ENCODE measurements around the gene IFNAR1. TPM values are rescaled to one million over a fixed set of nuclear protein-coding genes. Genes with fewer than 3 reads are reported as not detected.

Gene IFNAR1
- total and polyA plus RNA-seq, 9 of the 15 experiments (the other 6 are each of a cell fraction or from before 2014, with no cell fraction given) = 8.6 to 31.8 (median 14.8) TPM

GRCh38 chr21:33403786-33404585 lies 79.2 kb downstream of the IFNAR1 start (continued):
- TF ChIP-seq REST (IDR thresholded peaks at IDR 0.05; ENCODE audit: borderline replicate concordance) (no peak), REST (CRISPR knock-in tag; IDR thresholded peaks at IDR 0.05; ENCODE audit: low read depth) (no peak), ZKSCAN3 (CRISPR knock-in tag; IDR thresholded peaks at IDR 0.05) (no peak), NFIC (IDR thresholded peaks at IDR 0.05) (0 out of 2 replicates have a peak, but pooled peaks have one; percentile 5), MAZ (CRISPR knock-in tag; conservative IDR thresholded peaks at IDR 0.05 in 1 of 2, IDR thresholded peaks at IDR 0.05 in 1 of 2) (peak; percentile 48 to 55; a peak in 2 of 4 replicates), MXD1 (CRISPR knock-in tag; IDR thresholded peaks at IDR 0.05; ENCODE audit: borderline replicate concordance, poor library complexity, severe bottlenecking) (no peak), HDAC2 (IDR thresholded peaks at IDR 0.05) (peak; percentile 56; the same call in 1 of the 2 replicates), SMAD4 (CRISPR knock-in tag; conservative IDR thresholded peaks at IDR 0.05) (0 out of 2 replicates have a peak, but pooled peaks have one; percentile 33), PHF8 (IDR thresholded peaks at IDR 0.05; ENCODE audit: borderline replicate concordance, low read length) (peak; percentile 52), ZNF431 (CRISPR knock-in tag; IDR thresholded peaks at IDR 0.05) (0 out of 2 replicates have a peak, but pooled peaks have one; percentile 28), YY1 (IDR thresholded peaks at IDR 0.05; ENCODE audit: borderline replicate concordance in 1 of 3, control insufficient read depth in 1 of 3, extremely low read depth in 1 of 3, insufficient read depth in 3 of 3, insufficient read length in 1 of 3, insufficient replicate concordance in 2 of 3, low read depth in 1 of 3, low read length in 2 of 3) (no peak), POLR2A (conservative IDR thresholded peaks at IDR 0.05) (peak; percentile 64), RFX5 (IDR thresholded peaks at IDR 0.05; ENCODE audit: low read depth, low read length) (no peak)
- TF ChIP-seq, protein P1, sequence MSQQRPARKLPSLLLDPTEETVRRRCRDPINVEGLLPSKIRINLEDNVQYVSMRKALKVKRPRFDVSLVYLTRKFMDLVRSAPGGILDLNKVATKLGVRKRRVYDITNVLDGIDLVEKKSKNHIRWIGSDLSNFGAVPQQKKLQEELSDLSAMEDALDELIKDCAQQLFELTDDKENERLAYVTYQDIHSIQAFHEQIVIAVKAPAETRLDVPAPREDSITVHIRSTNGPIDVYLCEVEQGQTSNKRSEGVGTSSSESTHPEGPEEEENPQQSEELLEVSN (IDR thresholded peaks at IDR 0.05; ENCODE audit: borderline replicate concordance in 1 of 2, extremely low read depth in 1 of 2, insufficient read depth in 1 of 2, insufficient read length in 1 of 2, low read depth in 1 of 2, low read length in 1 of 2, poor library complexity in 1 of 2, severe bottlenecking in 1 of 2) = peak in 1 of 2 experiments; percentile 32
- TF ChIP-seq, protein P2, sequence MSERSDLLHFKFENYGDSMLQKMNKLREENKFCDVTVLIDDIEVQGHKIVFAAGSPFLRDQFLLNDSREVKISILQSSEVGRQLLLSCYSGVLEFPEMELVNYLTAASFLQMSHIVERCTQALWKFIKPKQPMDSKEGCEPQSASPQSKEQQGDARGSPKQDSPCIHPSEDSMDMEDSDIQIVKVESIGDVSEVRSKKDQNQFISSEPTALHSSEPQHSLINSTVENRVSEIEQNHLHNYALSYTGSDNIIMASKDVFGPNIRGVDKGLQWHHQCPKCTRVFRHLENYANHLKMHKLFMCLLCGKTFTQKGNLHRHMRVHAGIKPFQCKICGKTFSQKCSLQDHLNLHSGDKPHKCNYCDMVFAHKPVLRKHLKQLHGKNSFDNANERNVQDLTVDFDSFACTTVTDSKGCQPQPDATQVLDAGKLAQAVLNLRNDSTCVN (CRISPR knock-in tag; IDR thresholded peaks at IDR 0.05) = no peak
